CD4-positive, alpha-beta T cell treated with Interleukin-12 subunit alpha and Interleukin-12 subunit beta, for 1 hour (primary cell): ENCODE results near the gene IL20RB.
A peak's percentile ranks its signal among the peaks of the same experiment; 100 is the strongest.

Experiments used
- DNase-seq: peaks from one replicate; pipeline ENCODE4 v3.0.0-alpha.2; 2020

The IL20RB gene

DNA sequence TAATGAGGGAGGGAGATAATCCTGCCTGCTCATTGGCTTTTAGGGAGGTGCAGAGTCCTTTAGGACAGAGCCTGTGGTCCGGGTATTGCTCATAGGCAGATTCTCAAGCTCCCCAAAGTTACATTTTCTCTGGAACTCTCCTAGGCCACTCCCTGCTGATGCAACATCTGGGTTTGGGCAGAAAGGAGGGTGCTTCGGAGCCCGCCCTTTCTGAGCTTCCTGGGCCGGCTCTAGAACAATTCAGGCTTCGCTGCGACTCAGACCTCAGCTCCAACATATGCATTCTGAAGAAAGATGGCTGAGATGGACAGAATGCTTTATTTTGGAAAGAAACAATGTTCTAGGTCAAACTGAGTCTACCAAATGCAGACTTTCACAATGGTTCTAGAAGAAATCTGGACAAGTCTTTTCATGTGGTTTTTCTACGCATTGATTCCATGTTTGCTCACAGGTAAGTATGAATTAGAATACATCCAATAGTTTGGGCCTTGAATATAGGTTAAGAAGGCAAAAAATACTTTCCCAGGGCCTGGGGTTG is at the start of gene IL20RB:
IL20RB (plus strand) TSS at position 233 of the 538 bp plus-strand sequence; CDS start at position 364, 131 bp downstream.
- no peak for DNase-seq

DNA sequence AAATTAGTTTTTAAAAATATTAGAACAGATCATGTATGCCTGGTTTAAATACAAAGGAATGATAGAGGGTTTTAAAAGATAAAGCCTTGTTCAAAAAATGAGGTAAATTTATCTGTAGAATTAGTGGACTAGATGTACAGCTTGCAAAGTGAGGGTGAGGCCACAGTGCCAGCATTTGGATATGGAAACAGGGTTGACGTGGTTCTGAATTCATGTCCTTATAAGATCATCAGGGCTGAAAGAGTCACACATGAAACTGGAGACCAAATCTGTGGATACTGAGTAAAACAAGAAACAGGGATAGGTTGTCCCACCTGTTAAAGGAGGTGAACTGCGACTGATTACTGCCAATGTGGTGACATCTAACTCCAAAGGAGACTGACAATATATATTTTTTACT is 49.5 kb upstream of the IL20RB start:
- DNase-seq, result no peak

- no peak for DNase-seq
Observed at GRCh38 chr3:136909187-136909586, 48.6 kb upstream of the IL20RB start.

DNA sequence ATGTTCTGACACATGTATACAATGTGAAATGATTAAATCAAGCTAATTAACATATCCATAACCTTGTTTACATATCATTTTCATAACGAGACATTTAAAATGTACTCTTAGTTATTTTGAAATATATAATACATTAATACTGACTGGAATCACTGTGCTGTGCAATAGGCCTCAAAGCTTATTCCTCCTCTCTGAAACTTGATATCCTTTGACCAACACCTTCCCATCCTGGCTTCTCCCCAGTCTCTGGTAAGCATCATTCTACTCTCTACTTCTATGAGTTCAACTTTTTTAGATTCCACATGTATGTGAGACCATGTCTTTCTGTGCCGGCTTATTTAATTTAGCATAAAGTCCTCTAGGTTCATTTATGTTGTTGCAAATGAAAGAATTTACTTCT is 47.1 kb upstream of the IL20RB start:
- DNase-seq, result no peak

GRCh38 chr3:136913168-136913567 is 44.6 kb upstream of the IL20RB start:
- no peak for DNase-seq

DNA sequence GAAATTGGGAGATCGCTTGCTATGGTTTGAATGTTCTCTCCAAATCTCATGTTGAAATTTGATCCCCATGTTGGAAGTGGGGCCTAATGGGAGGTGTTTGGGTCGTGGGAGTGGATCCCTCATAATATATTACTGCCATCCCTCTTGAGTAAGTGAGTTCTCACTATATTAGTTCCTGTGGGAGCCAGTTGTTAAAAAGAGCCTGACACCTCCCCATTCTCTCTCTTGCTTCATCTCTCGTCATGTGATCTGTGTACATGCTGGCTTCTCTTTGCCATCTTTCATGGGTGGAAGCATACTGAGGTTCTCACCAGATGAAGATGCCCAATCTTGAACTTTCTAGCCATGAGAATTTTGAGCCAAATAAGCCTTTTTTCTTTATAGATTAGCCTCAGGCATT is 43.0 kb upstream of the IL20RB start:
- DNase-seq, result no peak

DNA sequence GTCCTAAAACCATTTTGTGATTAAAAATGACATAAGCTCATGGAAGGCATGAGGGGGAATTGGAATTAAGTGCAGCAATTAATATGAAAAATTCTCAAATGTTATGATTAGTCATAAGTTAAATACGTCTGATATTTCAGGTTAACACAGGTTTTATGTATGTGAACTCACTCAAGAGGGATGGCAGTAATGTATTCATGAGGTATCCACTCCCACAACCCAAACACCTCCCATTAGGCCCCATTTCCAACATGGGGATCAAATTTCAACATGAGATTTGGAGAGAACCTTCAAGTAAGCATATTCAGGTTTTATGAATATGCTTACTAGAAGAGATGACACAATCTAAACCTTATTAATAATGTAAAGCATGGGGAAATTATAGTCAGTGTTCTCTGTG is 41.6 kb upstream of the IL20RB start:
- no peak for DNase-seq

DNA sequence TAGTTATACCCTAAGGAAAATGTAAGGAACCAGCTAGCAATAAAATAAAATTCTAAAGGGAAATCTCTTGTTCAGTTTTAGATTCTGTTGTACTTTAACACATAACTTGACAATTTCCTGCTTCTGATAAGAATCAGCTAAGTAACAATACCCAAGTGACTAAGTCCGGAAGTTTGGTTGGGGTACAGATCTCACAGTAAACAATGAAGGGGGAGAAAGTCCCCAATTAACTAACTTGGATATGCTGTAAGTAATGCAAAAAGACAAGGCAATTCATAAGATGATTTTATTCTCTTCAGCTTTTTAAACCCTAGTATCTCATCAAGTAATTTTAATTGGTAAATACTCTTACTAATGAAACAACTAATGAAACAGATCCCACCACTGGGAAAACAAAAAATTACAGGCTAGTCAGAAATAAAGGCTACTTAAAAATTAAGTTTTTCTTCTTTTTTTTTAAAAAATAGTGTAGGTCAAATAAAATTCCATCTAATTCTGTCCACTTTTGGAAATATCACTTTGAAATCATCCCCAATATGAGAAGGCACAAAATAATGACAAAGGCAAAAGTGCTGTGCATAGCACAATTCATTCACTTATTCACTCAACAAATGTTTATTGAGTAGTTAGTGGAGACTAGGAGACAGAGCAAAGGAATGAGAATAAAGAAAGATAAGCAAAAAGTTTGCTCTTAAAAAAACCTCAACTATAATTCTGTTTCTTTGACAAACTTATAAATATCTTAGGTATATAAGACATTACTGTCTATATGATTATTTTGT is 37.8 kb upstream of the IL20RB start:
- DNase-seq, result peak; percentile 81

DNA sequence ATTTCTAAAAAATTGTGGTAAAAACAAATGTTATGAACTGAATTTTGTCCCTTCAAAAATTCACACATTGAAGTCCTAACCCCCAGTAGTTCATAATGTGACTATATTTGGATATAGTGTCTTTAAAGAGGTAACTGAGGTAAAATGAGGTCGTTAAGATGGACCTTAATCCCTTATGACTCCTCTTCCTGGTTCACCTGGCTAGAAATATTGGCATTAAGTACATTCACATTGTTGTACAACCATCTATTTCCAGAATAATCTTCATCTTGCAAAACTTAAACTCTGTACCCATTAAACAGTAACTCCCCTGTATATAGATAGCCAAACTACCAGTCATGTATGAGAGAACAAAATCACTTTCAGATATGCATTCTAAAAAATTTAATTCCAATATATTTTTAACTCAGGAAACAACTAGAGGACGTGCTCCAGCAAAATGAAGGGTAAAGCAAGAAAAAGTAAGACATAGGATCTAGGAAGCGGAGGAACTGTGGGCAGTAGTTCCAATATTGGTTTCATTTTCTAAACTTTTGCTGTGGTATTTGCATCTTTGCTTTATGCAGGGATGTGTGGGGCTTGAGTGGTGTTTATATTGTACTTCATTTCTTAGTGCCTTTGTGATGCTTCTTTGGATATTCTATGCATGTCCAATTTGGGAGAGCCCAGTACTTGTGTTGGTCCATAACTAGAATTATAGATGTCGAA is 36.7 kb upstream of the IL20RB start:
- peak; percentile 36 for DNase-seq

- no peak for DNase-seq
Observed at GRCh38 chr3:136925425-136926190, 32.2 kb upstream of the IL20RB start.

DNA sequence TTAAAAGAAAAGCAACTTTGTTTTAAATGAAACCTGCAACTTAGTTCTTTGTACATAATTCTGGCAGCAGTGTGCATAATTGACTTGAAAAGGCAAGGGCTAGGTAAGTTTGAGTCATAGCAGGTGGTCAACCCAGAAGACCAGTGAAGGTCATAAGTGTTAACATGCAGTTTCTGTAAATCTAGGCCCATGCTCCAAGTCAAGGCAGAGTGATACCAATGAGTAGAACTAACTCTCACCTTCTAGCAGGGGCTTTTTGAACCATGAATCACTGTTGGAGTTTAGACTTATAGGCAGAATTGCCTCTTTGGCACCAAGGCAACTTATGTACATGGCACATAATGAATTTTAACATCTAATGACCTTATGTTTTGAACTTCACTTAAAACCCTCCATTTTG is 29.5 kb upstream of the IL20RB start:
- no peak for DNase-seq

GRCh38 chr3:136929977-136930670 is 27.7 kb upstream of the IL20RB start:
- no peak for DNase-seq

DNA sequence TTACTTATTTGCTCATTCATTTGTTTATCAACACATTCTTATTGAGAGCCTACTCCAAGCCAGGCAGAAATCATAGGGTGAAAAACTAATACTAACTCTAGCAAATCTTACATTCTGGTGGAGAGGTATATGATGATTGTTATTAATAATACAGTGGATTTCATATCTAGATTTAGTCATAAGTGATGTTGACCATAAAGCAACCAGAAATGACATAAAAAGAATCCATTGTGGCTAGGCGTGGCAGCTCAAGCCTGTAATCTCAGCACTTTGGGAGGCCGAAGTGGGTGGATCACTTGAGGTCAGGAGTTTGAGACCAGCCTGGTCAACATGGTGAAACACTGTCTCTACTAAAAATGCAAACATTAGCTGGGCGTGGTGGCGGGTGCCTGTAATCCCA is 26.2 kb upstream of the IL20RB start:
- no peak for DNase-seq

DNA sequence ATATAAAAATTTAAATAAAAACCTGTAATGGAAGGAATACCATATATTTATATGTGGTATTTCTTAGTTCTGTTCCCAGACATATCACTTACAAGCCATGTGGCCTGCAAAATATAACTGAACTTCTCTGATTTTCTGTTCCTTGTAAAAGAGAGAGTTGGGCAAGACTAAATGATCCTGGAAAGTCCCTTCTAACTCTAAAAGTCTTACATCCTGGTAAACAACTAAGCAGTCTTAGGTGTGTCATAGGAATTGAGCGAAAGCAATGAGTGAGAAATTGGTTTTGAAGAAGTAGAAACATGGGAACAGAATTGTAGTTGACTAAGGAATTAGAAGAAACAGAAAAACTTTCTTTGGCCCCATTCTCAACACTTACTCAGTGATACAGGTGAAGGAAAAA is 25.3 kb upstream of the IL20RB start:
- no peak for DNase-seq

- no peak for DNase-seq
Observed at GRCh38 chr3:136932978-136933772, 24.6 kb upstream of the IL20RB start.

GRCh38 chr3:136937175-136937574 is 20.6 kb upstream of the IL20RB start:
- no peak for DNase-seq

GRCh38 chr3:136937851-136938250 is 19.9 kb upstream of the IL20RB start:
- DNase-seq, result no peak

DNA sequence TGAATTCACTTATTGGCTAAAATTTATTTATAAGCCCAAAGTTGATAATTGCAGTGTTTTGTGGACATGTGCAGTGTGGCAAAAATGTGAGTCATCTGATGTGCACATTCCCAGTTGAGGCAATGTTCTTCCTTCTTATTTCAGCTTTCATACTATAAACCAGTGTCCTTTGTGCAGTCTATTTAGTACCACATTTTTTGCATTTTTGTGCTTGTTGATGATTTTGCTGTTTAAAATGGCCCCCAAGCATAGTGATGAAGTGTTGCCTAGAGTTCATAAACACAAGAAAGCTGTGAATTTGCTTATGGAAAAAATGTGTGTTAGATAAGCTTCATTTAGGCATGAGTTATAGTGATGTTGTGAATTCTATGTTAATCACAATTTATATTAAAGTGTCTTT is 19.4 kb upstream of the IL20RB start:
- no peak for DNase-seq

GRCh38 chr3:136939489-136939888 is 18.3 kb upstream of the IL20RB start:
- no peak for DNase-seq

GRCh38 chr3:136942803-136943202 is 15.0 kb upstream of the IL20RB start:
- no peak for DNase-seq

DNA sequence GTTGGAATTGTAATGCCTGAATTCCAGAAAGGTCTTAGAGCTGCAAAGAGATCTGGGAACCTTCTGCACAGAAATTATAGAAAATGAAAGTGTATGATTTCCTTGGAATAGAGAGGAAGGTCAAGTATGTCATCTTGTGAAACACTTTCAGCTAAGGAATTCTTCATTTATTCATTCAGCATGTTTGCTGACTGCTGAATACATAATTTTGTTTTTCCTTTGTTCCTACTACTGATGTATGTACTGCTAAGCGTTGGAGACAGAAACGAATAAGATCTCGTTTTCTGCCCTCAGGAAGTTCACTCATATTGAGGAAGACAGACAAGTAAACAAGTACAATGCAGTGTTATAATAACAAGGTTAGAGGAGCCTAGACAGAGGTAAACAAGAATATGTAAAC is 14.3 kb upstream of the IL20RB start:
- no peak for DNase-seq

DNA sequence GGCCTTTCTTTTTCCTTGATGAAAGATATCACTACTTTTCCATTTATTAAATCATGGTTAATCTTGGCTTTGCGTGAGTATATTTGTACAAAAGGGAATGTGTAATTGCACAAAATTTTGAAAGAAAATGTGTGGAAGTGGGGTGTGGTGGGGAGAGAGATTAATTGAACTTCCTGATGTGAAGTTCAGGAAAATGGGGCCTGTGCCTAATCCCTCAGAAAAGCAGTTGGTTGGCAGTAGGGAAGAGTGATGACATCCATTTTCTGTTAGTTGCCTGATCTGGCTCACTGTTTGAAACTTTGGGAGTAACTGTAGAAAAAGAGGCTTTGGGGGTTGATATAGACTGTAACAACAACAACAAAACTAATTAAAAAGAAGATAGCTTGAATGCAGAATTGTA is 10.8 kb upstream of the IL20RB start:
- DNase-seq, result no peak
